ENCODE data around the gene AHRR.

DNA sequence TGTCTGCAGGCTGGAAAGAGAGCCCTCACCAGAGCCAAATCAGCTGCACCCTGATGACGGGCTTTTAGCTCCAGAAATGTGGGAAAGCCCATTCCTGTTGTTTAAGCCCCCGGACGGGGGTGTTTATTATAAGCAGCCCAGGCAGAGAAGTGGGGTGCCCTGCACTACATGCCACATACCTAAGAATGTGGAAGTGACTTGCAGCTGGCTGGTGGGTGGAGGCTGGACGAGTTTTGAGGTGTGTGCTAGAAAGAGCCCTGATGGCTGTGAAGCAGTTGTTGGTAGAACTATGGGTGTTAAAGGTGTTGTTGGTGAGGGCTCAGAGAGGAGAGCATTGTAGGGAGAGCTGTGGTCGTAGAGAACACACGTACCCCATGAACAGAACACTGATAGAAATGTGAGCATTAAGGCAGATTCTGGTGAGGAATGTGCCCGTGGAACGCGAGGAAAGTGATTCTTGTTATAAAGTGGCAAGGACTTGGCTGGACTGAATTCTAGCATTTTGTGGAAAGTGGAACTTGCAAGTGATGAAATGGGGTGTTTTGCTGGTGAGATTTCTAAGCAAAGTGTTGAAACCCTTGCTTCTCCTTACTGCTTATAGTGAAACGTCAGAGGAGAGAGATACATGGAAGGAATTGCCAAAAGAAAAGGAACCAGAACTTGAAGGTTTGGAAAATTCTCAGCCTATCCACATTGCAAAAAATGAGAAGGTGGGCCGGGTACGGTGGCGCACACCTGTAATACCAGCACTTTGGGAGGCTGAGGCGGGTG is 38.9 kb downstream of the AHRR start:
- TF ChIP-seq, protein P1, sequence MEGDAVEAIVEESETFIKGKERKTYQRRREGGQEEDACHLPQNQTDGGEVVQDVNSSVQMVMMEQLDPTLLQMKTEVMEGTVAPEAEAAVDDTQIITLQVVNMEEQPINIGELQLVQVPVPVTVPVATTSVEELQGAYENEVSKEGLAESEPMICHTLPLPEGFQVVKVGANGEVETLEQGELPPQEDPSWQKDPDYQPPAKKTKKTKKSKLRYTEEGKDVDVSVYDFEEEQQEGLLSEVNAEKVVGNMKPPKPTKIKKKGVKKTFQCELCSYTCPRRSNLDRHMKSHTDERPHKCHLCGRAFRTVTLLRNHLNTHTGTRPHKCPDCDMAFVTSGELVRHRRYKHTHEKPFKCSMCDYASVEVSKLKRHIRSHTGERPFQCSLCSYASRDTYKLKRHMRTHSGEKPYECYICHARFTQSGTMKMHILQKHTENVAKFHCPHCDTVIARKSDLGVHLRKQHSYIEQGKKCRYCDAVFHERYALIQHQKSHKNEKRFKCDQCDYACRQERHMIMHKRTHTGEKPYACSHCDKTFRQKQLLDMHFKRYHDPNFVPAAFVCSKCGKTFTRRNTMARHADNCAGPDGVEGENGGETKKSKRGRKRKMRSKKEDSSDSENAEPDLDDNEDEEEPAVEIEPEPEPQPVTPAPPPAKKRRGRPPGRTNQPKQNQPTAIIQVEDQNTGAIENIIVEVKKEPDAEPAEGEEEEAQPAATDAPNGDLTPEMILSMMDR (IDR thresholded peaks at IDR 0.05) = no peak
- TF ChIP-seq POLR2A (IDR thresholded peaks at IDR 0.05) (no peak), POLR2AphosphoS5 (IDR thresholded peaks at IDR 0.05) (no peak)

Data from sigmoid colon (tissue), 4 donors.